Ramos (cell line): ENCODE measurements around the gene ZFR2.

Experiments used
- in situ Hi-C: fragments of 300-500 bp; cut with MboI; formaldehyde crosslinking; loops from one replicate; pipeline ENCODE4 v1.14.3; 2022; ENCODE audit warnings: low sequenced_read_pairs; ENCODE audit not compliant: unreplicated experiment

Gene ZFR2

DNA sequence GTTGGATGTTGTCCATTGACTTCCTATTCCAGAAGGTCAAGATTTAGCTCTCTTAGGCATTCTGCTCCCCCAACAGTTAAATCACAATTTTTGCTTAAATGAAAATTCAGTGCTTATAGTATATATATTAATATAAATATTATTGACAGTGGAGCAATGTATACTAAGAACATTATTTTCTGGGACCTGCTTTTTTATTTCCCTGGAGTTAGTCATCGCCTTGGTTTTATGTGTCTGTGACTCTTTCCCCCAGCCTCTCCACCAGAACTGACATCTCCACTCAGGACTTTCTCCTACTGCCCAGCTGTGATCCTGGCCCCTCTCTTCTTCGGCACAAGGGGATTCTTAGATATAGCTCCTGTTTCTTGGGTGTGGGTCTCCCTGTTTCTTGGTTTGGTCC lies 72.5 kb downstream of the ZFR2 start:
- in situ Hi-C loops: no loop called here

- in situ Hi-C loops: no loop called here
Observed at GRCh38 chr19:3793799-3794198, 75.0 kb downstream of the ZFR2 start.

- in situ Hi-C loops: no loop called here
Observed at GRCh38 chr19:3792114-3792513, 76.7 kb downstream of the ZFR2 start.

GRCh38 chr19:3790941-3791340 lies 77.9 kb downstream of the ZFR2 start:
- in situ Hi-C loops: no loop called here

DNA sequence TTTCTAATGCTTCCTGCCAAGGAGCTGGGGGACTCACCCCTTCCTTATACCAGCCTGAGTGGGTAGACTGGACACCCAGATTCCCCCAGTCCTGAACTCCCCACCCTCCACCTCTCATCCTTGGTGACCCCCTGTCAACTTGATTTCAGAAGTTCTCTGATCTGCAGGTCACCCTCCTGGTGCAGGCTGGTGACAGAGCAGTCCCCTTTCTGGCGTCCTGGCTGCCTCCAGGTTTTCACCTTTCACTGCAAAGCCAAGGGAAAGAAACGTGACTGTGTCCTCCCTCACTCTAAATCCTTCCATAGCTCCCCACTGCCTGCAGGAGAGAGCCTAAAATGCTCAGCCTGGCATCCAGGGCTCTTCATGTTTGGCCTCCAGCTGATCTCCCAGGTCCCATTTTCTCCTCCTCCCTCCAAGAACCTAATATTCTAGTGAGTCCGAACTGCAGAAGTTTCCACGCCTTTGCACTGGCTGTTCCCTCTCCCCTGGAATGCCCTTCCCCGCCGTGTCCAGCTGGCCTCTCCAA lies 78.6 kb downstream of the ZFR2 start:
- in situ Hi-C loops: no loop called here

DNA sequence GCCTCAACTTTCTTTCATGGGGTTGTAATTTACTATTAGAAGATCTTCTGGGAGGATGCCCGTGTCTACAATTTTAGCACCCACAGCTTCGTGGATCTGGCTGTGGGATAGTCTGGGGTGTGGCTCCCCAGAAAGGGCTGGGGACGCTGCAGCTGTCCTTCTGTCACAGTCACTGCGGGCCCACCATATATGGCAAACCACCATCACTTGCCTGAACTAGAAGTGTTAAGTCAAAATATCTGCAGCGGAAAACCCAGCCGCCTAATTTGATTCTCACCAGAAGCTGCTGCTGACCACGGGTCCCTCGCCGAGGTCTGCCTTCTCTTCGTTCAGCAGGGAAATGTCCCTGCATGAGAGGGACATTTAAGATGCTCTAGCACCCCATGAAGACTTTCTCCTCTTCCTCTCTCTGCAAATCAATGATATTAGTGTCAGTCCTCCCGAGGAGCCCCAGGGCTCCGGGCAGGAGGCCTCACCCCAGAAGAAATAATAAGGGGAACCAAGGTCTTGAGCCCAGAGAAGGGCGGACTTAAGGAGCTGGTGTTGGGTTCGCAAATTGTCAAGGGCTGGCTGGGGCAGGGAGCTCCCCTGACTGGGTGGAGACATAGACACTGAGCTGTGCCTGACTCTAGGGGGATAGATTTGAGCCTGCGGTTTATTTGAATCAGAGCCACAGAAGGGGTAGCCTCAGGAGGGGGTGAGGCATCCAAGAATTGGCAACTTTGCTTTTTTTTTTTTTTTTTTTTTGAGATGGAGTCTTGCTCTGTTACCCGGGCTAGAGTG lies 79.7 kb downstream of the ZFR2 start:
- in situ Hi-C loops: no loop called here

DNA sequence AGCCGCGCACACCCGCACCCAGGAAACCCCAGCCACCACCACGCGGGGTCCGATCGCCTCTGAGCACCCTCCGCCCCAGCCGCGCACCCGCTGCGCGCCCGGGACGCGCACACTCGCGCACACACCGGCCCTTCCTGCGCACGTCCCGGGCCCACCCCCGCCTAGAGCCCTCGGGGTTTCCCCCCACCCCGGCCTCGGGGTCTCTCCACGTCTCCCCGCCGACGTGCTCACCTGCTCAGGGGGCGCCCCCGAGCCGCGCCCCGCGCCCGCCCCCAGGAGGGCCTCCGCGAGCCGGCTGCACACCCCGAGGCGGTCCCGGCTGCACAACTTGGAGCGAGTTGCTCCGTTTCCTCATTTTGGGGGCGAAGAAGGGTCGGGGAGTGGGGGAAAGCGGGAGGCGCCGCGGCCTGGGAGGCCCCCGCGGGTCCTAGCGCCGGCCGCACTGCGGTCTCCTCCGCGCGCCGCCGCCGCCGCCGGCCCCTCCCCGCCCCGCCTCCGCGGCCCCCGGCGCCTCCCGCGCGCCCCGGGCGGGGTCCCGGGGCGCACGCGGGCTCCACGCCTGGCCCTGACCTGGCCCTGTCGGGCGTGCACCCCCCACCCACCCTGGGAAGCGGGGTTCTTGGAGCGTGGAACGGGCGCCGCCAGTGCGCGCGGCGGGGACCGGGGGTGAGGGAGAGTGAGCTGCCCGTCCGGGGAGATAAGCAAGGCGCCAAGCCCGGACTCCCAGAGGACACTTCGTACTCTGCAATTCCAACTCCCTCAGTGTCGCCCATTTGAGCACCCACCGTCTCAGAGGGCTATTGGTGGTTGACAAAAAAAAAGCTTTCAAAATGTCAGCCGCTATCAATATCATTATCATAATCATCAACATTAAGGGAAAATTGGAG lies 82.7 kb downstream of the ZFR2 start, which contains the start of gene MATK:
MATK (minus strand) TSS at position 444 of the 887 bp plus-strand sequence. CDS start 1,246 bp downstream, outside the sequence.
- in situ Hi-C loops: no loop called here

GRCh38 chr19:3785451-3785937 lies 83.3 kb downstream of the ZFR2 start:
- in situ Hi-C loops: no loop called here

DNA sequence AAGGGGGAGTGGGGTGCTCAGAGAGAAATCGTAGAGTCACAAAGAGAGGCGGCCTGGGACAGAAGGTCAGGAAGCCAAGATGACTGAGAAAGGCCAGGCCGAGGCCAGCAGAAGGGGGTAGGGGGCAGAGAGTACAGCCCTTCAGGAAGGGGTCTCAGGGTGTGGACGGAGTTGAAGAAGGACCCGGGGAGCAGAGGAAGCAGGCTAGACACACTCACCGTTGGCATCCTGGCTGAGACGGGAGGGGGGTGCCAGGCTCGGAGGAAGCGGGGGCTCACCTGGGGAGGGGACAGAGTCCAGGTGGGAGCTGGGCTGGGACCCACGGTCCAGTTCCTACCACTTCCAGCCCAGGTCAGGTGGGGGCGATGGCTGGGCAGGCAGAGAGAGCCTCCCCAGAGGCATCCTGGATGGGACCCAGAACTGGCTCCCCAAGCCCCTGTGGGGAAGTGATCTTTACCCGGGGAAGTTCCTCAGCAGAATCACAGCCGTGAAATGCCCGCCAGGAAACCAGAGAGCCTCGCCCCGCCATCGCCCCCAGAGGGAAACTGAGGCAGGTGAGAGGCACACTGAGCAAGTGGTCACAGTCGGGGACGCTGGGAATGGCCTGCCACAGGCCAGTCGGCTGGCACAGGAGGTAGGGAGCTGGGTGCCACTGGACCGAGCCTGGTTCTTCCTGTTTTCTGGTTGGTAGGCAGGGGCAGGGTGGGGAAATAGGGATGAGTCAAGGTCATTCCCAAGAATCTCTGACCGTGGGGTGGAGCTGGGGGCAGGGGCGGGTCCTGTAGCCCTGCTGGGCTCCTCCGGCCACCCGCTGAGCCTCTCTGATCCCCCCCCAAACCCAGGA lies 84.0 kb downstream of the ZFR2 start:
- in situ Hi-C loops: no loop called here

- in situ Hi-C loops: no loop called here
Observed at GRCh38 chr19:3783660-3784584, 84.9 kb downstream of the ZFR2 start.

- in situ Hi-C loops: no loop called here
Observed at GRCh38 chr19:3782903-3783302, 85.9 kb downstream of the ZFR2 start.

- in situ Hi-C loops: no loop called here
Observed at GRCh38 chr19:3782330-3782729, 86.5 kb downstream of the ZFR2 start.

DNA sequence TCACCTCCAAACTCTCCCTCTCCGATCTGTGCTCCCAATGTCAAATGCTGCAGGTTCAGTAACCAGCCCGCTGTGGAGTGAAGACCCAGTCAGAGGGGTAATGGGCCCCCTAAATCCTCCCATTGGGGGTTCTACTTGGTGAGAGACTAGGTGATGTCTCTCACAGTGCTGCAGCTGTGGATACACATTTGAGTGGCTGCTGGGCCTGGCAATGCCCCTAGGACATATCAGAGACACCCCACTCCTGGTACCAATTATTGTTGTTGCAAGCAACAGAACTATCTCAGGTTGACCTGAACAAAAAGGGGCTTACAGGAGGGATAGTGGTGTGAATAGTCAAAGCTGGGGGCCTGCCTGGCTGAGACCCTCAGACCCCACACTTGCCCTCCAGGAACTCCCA lies 87.2 kb downstream of the ZFR2 start:
- in situ Hi-C loops: no loop called here

DNA sequence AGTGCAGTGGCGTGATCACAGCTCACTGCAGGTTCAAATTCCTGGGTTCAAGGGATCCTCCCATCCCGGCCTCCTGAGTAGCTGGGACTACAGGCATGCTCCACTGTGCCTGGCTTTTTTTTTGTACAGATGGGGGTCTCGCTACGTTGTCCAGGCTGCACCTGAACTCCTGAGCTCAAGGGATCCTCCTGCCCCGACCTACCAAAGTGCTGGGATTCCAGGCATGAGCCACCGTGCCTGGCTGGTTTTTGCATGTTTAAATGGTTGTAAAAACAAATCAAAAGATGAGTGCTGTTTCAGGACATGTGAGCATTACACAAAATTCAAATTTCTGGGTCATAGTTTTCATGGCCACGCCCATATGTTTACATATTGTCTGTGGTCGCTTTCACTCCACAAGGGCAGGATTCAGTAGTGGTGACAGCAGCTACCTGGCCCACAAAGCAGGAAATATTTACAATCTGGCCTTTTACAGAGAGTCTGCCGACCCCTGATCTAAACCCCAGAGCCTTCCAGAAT lies 88.0 kb downstream of the ZFR2 start:
- in situ Hi-C loops: no loop called here

- in situ Hi-C loops: no loop called here
Observed at GRCh38 chr19:3778899-3779723, 89.7 kb downstream of the ZFR2 start.

- in situ Hi-C loops: no loop called here
Observed at GRCh38 chr19:3778104-3778867, 90.6 kb downstream of the ZFR2 start.

DNA sequence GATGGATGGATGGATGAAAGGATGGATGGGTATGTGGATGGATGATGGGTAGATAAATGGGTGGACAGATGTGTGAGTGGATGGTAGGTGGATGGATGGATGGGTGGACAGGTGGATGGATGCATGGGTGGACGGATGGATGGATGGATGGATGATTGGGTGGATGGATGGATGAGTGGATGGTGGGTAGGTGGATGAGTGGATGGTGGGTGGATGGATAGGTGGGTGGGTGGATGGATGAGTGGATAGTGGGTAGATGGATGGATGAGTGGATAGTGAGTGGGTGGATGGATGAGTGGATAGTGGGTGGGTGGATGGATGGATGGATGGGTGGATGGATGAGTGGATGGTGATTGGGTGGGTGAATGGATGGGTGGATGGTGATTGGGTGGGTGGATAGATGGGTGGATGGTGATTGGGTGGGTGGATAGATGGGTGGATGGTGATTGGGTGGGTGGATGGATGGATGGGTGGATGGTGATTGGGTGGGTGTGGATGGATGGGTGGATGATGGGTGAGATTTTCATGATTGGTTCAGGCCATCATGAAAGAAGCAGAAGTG lies 92.3 kb downstream of the ZFR2 start:
- in situ Hi-C loops: no loop called here
